WTC11 (cell line): ENCODE measurements around the gene C1QBP. TPM values are rescaled to one million over a fixed set of nuclear protein-coding genes. Genes with fewer than 3 reads are reported as not detected.

Experiments
- ATAC-seq: fragments of 200-7000 bp; cut with Tn5 transposase; 2 replicates; pipeline ENCODE4 v1.10.0; 2021; ENCODE audit warnings: mild to moderate bottlenecking, moderate library complexity
- CTCF ChIA-PET: fragments of 300-600 bp; sonication (Branson Sonifier 250); formaldehyde crosslinking; loops from one replicate; lab custom pipeline; 2021; ENCODE audit warnings: antibody characterized with exemption; lab: Charles Lee
- POLR2A ChIA-PET: fragments of 350-600 bp; sonication (Branson Sonifier 250); formaldehyde crosslinking; loops from one replicate; lab custom pipeline; 2021; ENCODE audit warnings: antibody characterized with exemption; lab: Charles Lee
- DNase-seq: peaks from one replicate; pipeline ENCODE4 v3.0.0; 2021; ENCODE audit warnings: low spot score
- H3K27ac Mint-ChIP-seq: 2 replicates; pipeline ENCODE4 v1.8.0; 2021; ENCODE audit warnings: mixed read lengths
- H3K27me3 Mint-ChIP-seq: 2 replicates; pipeline ENCODE4 v1.8.0; 2021; ENCODE audit warnings: low read depth, mild to moderate bottlenecking, moderate library complexity, mixed read lengths
- H3K36me3 Mint-ChIP-seq: 2 replicates; pipeline ENCODE4 v1.8.0; 2021; ENCODE audit warnings: mixed read lengths
- H3K4me1 Mint-ChIP-seq: 2 replicates; pipeline ENCODE4 v1.8.0; 2022; ENCODE audit warnings: mixed read lengths
- H3K4me3 Mint-ChIP-seq: 2 replicates; pipeline ENCODE4 v1.8.0; 2021; ENCODE audit warnings: mild to moderate bottlenecking, moderate library complexity, mixed read lengths
- H3K9me3 Mint-ChIP-seq: 2 replicates; pipeline ENCODE4 v1.8.0; 2021; ENCODE audit warnings: mixed read lengths
- AR ChIP-seq: fragments of 250-450 bp; sonication (Bioruptor Pico); IDR thresholded peaks from 2 replicates; pipeline ENCODE4 v1.9.0; 2021; ENCODE audit warnings: mild to moderate bottlenecking
- ATF2 ChIP-seq: sonication (generic); formaldehyde crosslinking; IDR thresholded peaks from 2 replicates; pipeline ENCODE4 v1.8.1; 2022; ENCODE audit warnings: low read depth, missing genetic modification reagents, borderline replicate concordance
- ATF3 ChIP-seq: sonication (generic); formaldehyde crosslinking; conservative IDR thresholded peaks from 2 replicates; pipeline ENCODE4 v1.8.1; 2022; ENCODE audit warnings: mild to moderate bottlenecking, missing genetic modification reagents
- ATF6 ChIP-seq: sonication (generic); formaldehyde crosslinking; IDR thresholded peaks from 2 replicates; pipeline ENCODE4 v1.8.1; 2023; ENCODE audit warnings: mild to moderate bottlenecking, missing genetic modification reagents
- E2F5 ChIP-seq: sonication (generic); formaldehyde crosslinking; IDR thresholded peaks from 2 replicates; pipeline ENCODE4 v1.8.1; 2022; ENCODE audit warnings: mild to moderate bottlenecking, moderate library complexity, missing genetic modification reagents
- GABPB1 ChIP-seq: sonication (generic); formaldehyde crosslinking; IDR thresholded peaks from 2 replicates; pipeline ENCODE4 v1.8.1; 2023; ENCODE audit warnings: mild to moderate bottlenecking, missing genetic modification reagents
- GTF2I ChIP-seq: fragments of 250-450 bp; sonication (Bioruptor Pico); conservative IDR thresholded peaks from 2 replicates; pipeline ENCODE4 v1.4.0; 2021; ENCODE audit warnings: mild to moderate bottlenecking
- KAT7 ChIP-seq: sonication (generic); formaldehyde crosslinking; IDR thresholded peaks from 2 replicates; pipeline ENCODE4 v1.8.1; 2023; ENCODE audit warnings: missing genetic modification reagents, mild to moderate bottlenecking, borderline replicate concordance
- MAX ChIP-seq: sonication (generic); formaldehyde crosslinking; IDR thresholded peaks from 2 replicates; pipeline ENCODE4 v1.8.0; 2022; ENCODE audit warnings: mild to moderate bottlenecking, missing genetic modification reagents
- NFATC4 ChIP-seq: fragments of 250-450 bp; sonication (Bioruptor Pico); IDR thresholded peaks from 2 replicates; pipeline ENCODE4 v1.9.0; 2021; ENCODE audit warnings: mild to moderate bottlenecking
- NR1H2 ChIP-seq: sonication (generic); formaldehyde crosslinking; IDR thresholded peaks from 2 replicates; pipeline ENCODE4 v1.9.0; 2021; ENCODE audit warnings: mild to moderate bottlenecking, moderate library complexity, missing genetic modification reagents
- OVOL2 ChIP-seq: fragments of 250-450 bp; sonication (Bioruptor Pico); IDR thresholded peaks from 2 replicates; pipeline ENCODE4 v1.9.0; 2021; ENCODE audit warnings: mild to moderate bottlenecking, borderline replicate concordance
- PRRX2 ChIP-seq: fragments of 250-450 bp; sonication (Bioruptor Pico); IDR thresholded peaks from 2 replicates; pipeline ENCODE4 v1.8.0; 2021; ENCODE audit warnings: mild to moderate bottlenecking
- RELA ChIP-seq: sonication (generic); formaldehyde crosslinking; IDR thresholded peaks from 2 replicates; pipeline ENCODE4 v1.8.1; 2022; ENCODE audit warnings: missing genetic modification reagents, mild to moderate bottlenecking, borderline replicate concordance
- SOX15 ChIP-seq: fragments of 250-450 bp; sonication (Bioruptor Pico); IDR thresholded peaks from 2 replicates; pipeline ENCODE4 v1.9.0; 2021; ENCODE audit warnings: mild to moderate bottlenecking
- SP1 ChIP-seq: sonication (generic); formaldehyde crosslinking; conservative IDR thresholded peaks from 2 replicates; pipeline ENCODE4 v1.8.1; 2022; ENCODE audit warnings: missing genetic modification reagents
- TEAD1 ChIP-seq: sonication (generic); formaldehyde crosslinking; IDR thresholded peaks from 2 replicates; pipeline ENCODE4 v1.8.0; 2022; ENCODE audit warnings: mild to moderate bottlenecking, missing genetic modification reagents
- ZNF416 ChIP-seq: fragments of 250-450 bp; sonication (Bioruptor Pico); IDR thresholded peaks from 2 replicates; pipeline ENCODE4 v1.9.0; 2021; ENCODE audit warnings: mild to moderate bottlenecking, inconsistent platforms
- ZNF423 ChIP-seq: fragments of 250-450 bp; sonication (Bioruptor Pico); IDR thresholded peaks from 2 replicates; pipeline ENCODE4 v2.1.2; 2022; ENCODE audit warnings: mild to moderate bottlenecking, moderate library complexity
- ZSCAN18 ChIP-seq: fragments of 250-450 bp; sonication (Bioruptor Pico); IDR thresholded peaks from 2 replicates; pipeline ENCODE4 v2.1.2; 2022; ENCODE audit warnings: mild to moderate bottlenecking, moderate library complexity
- total RNA-seq: library from RNA; stranded (reverse); gene quantifications from 3 replicates; pipeline ENCODE4 v1.2.3, GENCODE V29; 2021
- TF ChIP-seq, protein P1 (sequence below): sonication (generic); formaldehyde crosslinking; IDR thresholded peaks from 2 replicates; pipeline ENCODE4 v1.8.1; 2023; ENCODE audit warnings: mild to moderate bottlenecking, missing genetic modification reagents

The C1QBP gene
- total RNA-seq, 1 experiment from 2014 or later = 429 TPM

- TF ChIP-seq E2F5 = no peak
- no peak for TF ChIP-seq ZSCAN18 (CRISPR knock-in tag)
- no peak for TF ChIP-seq TEAD1 (CRISPR knock-in tag)
- TF ChIP-seq RELA (CRISPR knock-in tag) = no peak
- no peak for TF ChIP-seq ATF2 (CRISPR knock-in tag)
- no peak for TF ChIP-seq PRRX2 (CRISPR knock-in tag)
- no peak for TF ChIP-seq OVOL2 (CRISPR knock-in tag)
- no peak for TF ChIP-seq NFATC4 (CRISPR knock-in tag)
- TF ChIP-seq, all 79 proteins: peak for 0
Observed at GRCh38 chr17:5429191-5429887, 9.6 kb downstream of the C1QBP start (continued).

- ChIA-PET POLR2A (no interaction called here), CTCF (interaction anchor here (0.7 to 1.2 kb wide), 2 partner anchors 13 to 19 kb away, joined by 3 read pairs; partner anchors contain the start of gene C1QBP)
- no peak for TF ChIP-seq AR (CRISPR knock-in tag)
- TF ChIP-seq, protein P1, sequence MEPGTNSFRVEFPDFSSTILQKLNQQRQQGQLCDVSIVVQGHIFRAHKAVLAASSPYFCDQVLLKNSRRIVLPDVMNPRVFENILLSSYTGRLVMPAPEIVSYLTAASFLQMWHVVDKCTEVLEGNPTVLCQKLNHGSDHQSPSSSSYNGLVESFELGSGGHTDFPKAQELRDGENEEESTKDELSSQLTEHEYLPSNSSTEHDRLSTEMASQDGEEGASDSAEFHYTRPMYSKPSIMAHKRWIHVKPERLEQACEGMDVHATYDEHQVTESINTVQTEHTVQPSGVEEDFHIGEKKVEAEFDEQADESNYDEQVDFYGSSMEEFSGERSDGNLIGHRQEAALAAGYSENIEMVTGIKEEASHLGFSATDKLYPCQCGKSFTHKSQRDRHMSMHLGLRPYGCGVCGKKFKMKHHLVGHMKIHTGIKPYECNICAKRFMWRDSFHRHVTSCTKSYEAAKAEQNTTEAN (CRISPR knock-in tag) = no peak
- TF ChIP-seq NR1H2 (CRISPR knock-in tag) = no peak
- TF ChIP-seq TEAD1 (CRISPR knock-in tag) = no peak
- TF ChIP-seq SP1 = no peak
- no peak for TF ChIP-seq ZSCAN18 (CRISPR knock-in tag)
- no peak for TF ChIP-seq GABPB1 (CRISPR knock-in tag)
- no peak for TF ChIP-seq KAT7 (CRISPR knock-in tag)
- no peak for TF ChIP-seq ATF3 (CRISPR knock-in tag)
- no peak for TF ChIP-seq ZNF423
- no peak for TF ChIP-seq ZNF416 (CRISPR knock-in tag)
- no peak for TF ChIP-seq MAX (CRISPR knock-in tag)
- TF ChIP-seq RELA (CRISPR knock-in tag) = no peak
- TF ChIP-seq GTF2I = no peak
- TF ChIP-seq SOX15 (CRISPR knock-in tag) = no peak
- TF ChIP-seq ATF6 = no peak
- ATAC-seq = no peak
- Mint-ChIP-seq H3K4me3 (no peak overlapping the region), H3K9me3 (no peaks in the 10 kb centered on the region), H3K27ac (no peak overlapping the region), H3K36me3 (peaks cover 73% of the 10 kb centered on the region), H3K4me1 (peaks cover 7% of the 10 kb centered on the region), H3K27me3 (no peaks in the 10 kb centered on the region)
- DNase-seq = no peak
Observed at GRCh38 chr17:5425826-5426225, 13.1 kb downstream of the C1QBP start.
